Testis (tissue), 3 donors: Measurements from ENCODE around the gene PKP2. TPM values are rescaled to one million over a fixed set of nuclear protein-coding genes. Genes with fewer than 3 reads are reported as not detected.

ENCODE experiments used
- DNase-seq: peaks from one replicate; pipeline ENCODE4 v3.0.0-alpha.2; 2019
- H3K27ac ChIP-seq, 2 donors: fragments of 200-600 bp; sonication (generic); one replicate each; pipeline ENCODE4 v1.5.1; 2019
- H3K27me3 ChIP-seq: fragments of 200-600 bp; sonication (generic); one replicate; pipeline ENCODE4 v1.5.1; 2019
- H3K36me3 ChIP-seq: fragments of 200-600 bp; sonication (generic); one replicate; pipeline ENCODE4 v1.5.1; 2017; ENCODE audit warnings: low read depth; ENCODE audit errors: missing control alignments
- H3K4me1 ChIP-seq: fragments of 200-600 bp; sonication (generic); one replicate; pipeline ENCODE4 v1.5.1; 2019
- H3K4me3 ChIP-seq, 2 donors: fragments of 200-600 bp; sonication (generic); one replicate each; pipeline ENCODE4 v1.5.1; 2017 to 2019
- H3K9me3 ChIP-seq: fragments of 200-600 bp; sonication (generic); one replicate; pipeline ENCODE4 v1.5.1; 2017
- CTCF ChIP-seq, 3 experiments: fragments of 450-650 bp in 2 of 3; fragments of 200-600 bp in 1 of 3; sonication (generic) in 1 of 3; IDR thresholded peaks; one replicate each; pipeline ENCODE4 v1.5.1; 2016 to 2019; ENCODE audit warnings: antibody characterized with exemption in 3 of 3, mild to moderate bottlenecking in 2 of 3, moderate library complexity in 1 of 3
- POLR2A ChIP-seq: fragments of 450-650 bp; IDR thresholded peaks from one replicate; pipeline ENCODE4 v1.6.1; 2017; ENCODE audit warnings: antibody characterized with exemption, mild to moderate bottlenecking, moderate library complexity
- WGBS, 2 donors: methylation state at CpG; one replicate each; pipeline ENCODE4 v1.1.5; 2018; 5-methylcytosine and 5-hydroxymethylcytosine counted together
- intact Hi-C: fragments of 100-400 bp; cut with DNase I; formaldehyde crosslinking; loops from one replicate; pipeline ENCODE4 v1.15.1; 2023; ENCODE audit warnings: low total_unique reads
- polyA plus RNA-seq: library from polyadenylated mRNA; stranded (reverse); fragments of 350-450 nt; fragmentation: Illumina TruSeq; extraction: RNeasy Lipid Tissue Mini Kit (QIAGEN cat#74804); gene quantifications from one replicate; pipeline ENCODE4 v1.2.3, GENCODE V29; 2014; ENCODE audit warnings: low read depth, low replicate concordance; ENCODE audit not compliant: insufficient read depth
- total RNA-seq, 2 donors: library from RNA; depleted of rRNA; stranded (reverse); fragments of >200 nt; gene quantifications; one replicate each; pipeline ENCODE4 v1.2.3, GENCODE V29; 2016

The PKP2 gene
- total and polyA plus RNA-seq, 3 donors from 2014 or later = 14.8 to 22.3 (median 18.9) TPM

GRCh38 chr12:32854097-32854496 is 42.5 kb downstream of the PKP2 start:
- no peak for TF ChIP-seq CTCF (IDR thresholded peaks at IDR 0.05)
- TF ChIP-seq POLR2A = no peak
- Histone ChIP-seq H3K4me1 (no peaks in the 10 kb centered on the region), H3K36me3 (no peaks in the 10 kb centered on the region), H3K27me3 (no peaks in the 10 kb centered on the region), H3K9me3 (no peaks in the 10 kb centered on the region), H3K27ac (no peak overlapping the region), H3K4me3 (no peak overlapping the region)
- 31 to 58% methylated on average over 4 of the region's 4 CpGs for WGBS, 2 donors
- DNase-seq = no peak
- intact Hi-C loops = no loop called here

GRCh38 chr12:32847287-32847686 is 49.3 kb downstream of the PKP2 start:
- TF ChIP-seq POLR2A = no peak
- TF ChIP-seq CTCF (IDR thresholded peaks at IDR 0.05) = no peak
- WGBS, 2 donors = 89 to 97% methylated on average over 6 of the region's 6 CpGs
- H3K4me3 ChIP-seq = no peak overlapping the region
- no peaks in the 10 kb centered on the region for H3K9me3 ChIP-seq
- H3K27me3 ChIP-seq = no peaks in the 10 kb centered on the region
- H3K4me1 ChIP-seq = no peaks in the 10 kb centered on the region
- intact Hi-C loops = no loop called here
- no peak for DNase-seq
- H3K36me3 ChIP-seq = no peaks in the 10 kb centered on the region
- H3K27ac ChIP-seq = no peak overlapping the region

GRCh38 chr12:32846053-32846452 is 50.5 kb downstream of the PKP2 start:
- no peak for DNase-seq
- Histone ChIP-seq H3K27ac (no peak overlapping the region), H3K9me3 (no peaks in the 10 kb centered on the region), H3K36me3 (no peaks in the 10 kb centered on the region), H3K4me1 (no peaks in the 10 kb centered on the region), H3K4me3 (no peak overlapping the region), H3K27me3 (no peaks in the 10 kb centered on the region)
- TF ChIP-seq POLR2A = no peak
- no peak for TF ChIP-seq CTCF (IDR thresholded peaks at IDR 0.05)
- intact Hi-C loops = no loop called here
- 32 to 45% methylated on average over 6 of the region's 6 CpGs for WGBS, 2 donors

- Histone ChIP-seq H3K4me1 (no peaks in the 10 kb centered on the region), H3K27me3 (no peaks in the 10 kb centered on the region), H3K9me3 (no peaks in the 10 kb centered on the region), H3K27ac (no peak overlapping the region), H3K36me3 (no peaks in the 10 kb centered on the region), H3K4me3 (no peak overlapping the region)
- DNase-seq = no peak
- intact Hi-C loops = no loop called here
- TF ChIP-seq CTCF (IDR thresholded peaks at IDR 0.05) = no peak
- TF ChIP-seq POLR2A = no peak
These were observed 53.0 kb downstream of the PKP2 start for GRCh38 chr12:32843528-32844095.

GRCh38 chr12:32841061-32841460 is 55.5 kb downstream of the PKP2 start:
- Histone ChIP-seq H3K4me1 (no peaks in the 10 kb centered on the region), H3K36me3 (no peaks in the 10 kb centered on the region), H3K4me3 (no peak overlapping the region), H3K9me3 (no peaks in the 10 kb centered on the region), H3K27ac (no peak overlapping the region), H3K27me3 (no peaks in the 10 kb centered on the region)
- TF ChIP-seq POLR2A = no peak
- no peak for TF ChIP-seq CTCF (IDR thresholded peaks at IDR 0.05)
- WGBS, 2 donors = 85 to 93% methylated on average over 4 of the region's 4 CpGs
- intact Hi-C loops = no loop called here
- no peak for DNase-seq
